Pancreas (tissue), 10 donors: Measurements from ENCODE around the gene FMNL3. TPM values are rescaled to one million over a fixed set of nuclear protein-coding genes. Genes with fewer than 3 reads are reported as not detected.

Source experiments
- ATAC-seq, 4 donors: fragments of 200-7000 bp; cut with Tn5 transposase; one replicate each; pipeline versions ENCODE4 v1.8.0 to v1.9.1; 2020; ENCODE audit warnings: mild to moderate bottlenecking in 4 of 4, moderate library complexity in 4 of 4
- DNase-seq, 6 donors: peaks; one replicate each; pipeline ENCODE4 v3.0.0-alpha.2; 2020
- FAIRE-seq: peaks from 2 replicates; lab custom pipeline; 2012; peaks lifted over from hg19 to GRCh38; lab: Jason Lieb, UNC
- H3K27ac ChIP-seq, 4 donors: fragments of 200-600 bp; sonication (generic); 1 replicate in 3 of 4; 2 replicates in 1 of 4; pipeline versions ENCODE4 v1.5.0 to v1.8.0; 2020
- H3K27me3 ChIP-seq, 4 donors: fragments of 200-600 bp; one replicate each; pipeline ENCODE4 v1.8.0; 2021
- H3K36me3 ChIP-seq, 3 donors: fragments of 200-600 bp; sonication (generic) in 1 of 3; one replicate each; pipeline versions ENCODE4 v1.5.0 to v1.8.0; 2020 to 2021
- H3K4me1 ChIP-seq, 3 donors: fragments of 200-600 bp; one replicate each; pipeline ENCODE4 v1.8.0; 2021
- H3K4me3 ChIP-seq, 4 donors: fragments of 200-600 bp; sonication (generic) in 2 of 4; one replicate each; pipeline versions ENCODE4 v1.5.0 to v1.8.0; 2020 to 2021
- H3K9me3 ChIP-seq, 4 donors: fragments of 200-600 bp; one replicate each; pipeline ENCODE4 v1.8.0; 2021
- CTCF ChIP-seq, 4 donors: fragments of 200-600 bp; sonication (generic) in 3 of 4; IDR thresholded peaks; one replicate each; pipeline versions ENCODE4 v1.5.0 to v1.8.0; 2021; ENCODE audit warnings: antibody characterized with exemption in 4 of 4
- WGBS, 2 donors: extraction: QIAGEN DNeasy Blood & Tissue Kit; methylation state at CpG; one replicate each; pipeline ENCODE4 v1.1.7; 2013; 5-methylcytosine and 5-hydroxymethylcytosine counted together
- intact Hi-C, 3 donors: fragments of 100-400 bp; cut with DNase I; formaldehyde crosslinking; loops; one replicate each; pipeline versions ENCODE4 v1.11.1 to v1.14.2; 2022
- polyA plus RNA-seq, 2 donors: library from polyadenylated mRNA; stranded (reverse); fragments of 200-250 nt; gene quantifications; one replicate each; pipeline ENCODE4 v1.2.3, GENCODE V29; 2013
- total RNA-seq, 6 donors: library from RNA; stranded (reverse); fragmentation: NEBNext Ultra II Directional in 4 of 6; extraction: Animal tissue kit (Norgen Biotek cat#: 25700) in 4 of 6; gene quantifications; one replicate each; pipeline versions ENCODE4 v1.2.1 to v1.2.4, GENCODE V29; 2021 to 2023
- donor health status: healthy with polysubstance abuse.
- donor health status: DM: no; HTN: no; CAD: no; lungs with moderate emphysema.
- donor health status: DM: no; HTN: no; CAD: no.
- donor health status: control.
- donor health status: control.
- donor health status: Bipolar disorder and iron deficiency.
- donor health status: DM: yes; HTN: yes; CAD: no.
- donor health status: DM: no; HTN: no; CAD: no.
- donor health status: DM: no; HTN: no; CAD: no.
- donor health status: DM: yes; HTN: yes; CAD: no.

The FMNL3 gene
- total and polyA plus RNA-seq, 8 donors, result 1.8 to 13.5 (median 3.0) TPM

GRCh38 chr12:49632986-49633702, 74.1 kb downstream of the FMNL3 start:
- H3K4me3 ChIP-seq, result no peak overlapping the region
- no peak overlapping the region for H3K27ac ChIP-seq
- H3K9me3 ChIP-seq, result no peaks in the 10 kb centered on the region
- intact Hi-C loops, result no loop called here
- no peak for DNase-seq
- H3K27me3 ChIP-seq, result no peaks in the 10 kb centered on the region
- no peak for TF ChIP-seq CTCF (IDR thresholded peaks at IDR 0.05)
- no peaks in the 10 kb centered on the region for H3K36me3 ChIP-seq
- no peak for FAIRE-seq
- ATAC-seq, result no peak
- H3K4me1 ChIP-seq, result no peaks in the 10 kb centered on the region
- WGBS, 2 donors, result 92 to 94% methylated on average over 7 to 8 of the region's 8 CpGs

- H3K27me3 ChIP-seq, result no peaks in the 10 kb centered on the region
- no peak for TF ChIP-seq CTCF (IDR thresholded peaks at IDR 0.05)
- H3K36me3 ChIP-seq, result no peaks in the 10 kb centered on the region
- no peak overlapping the region for H3K27ac ChIP-seq
- H3K4me3 ChIP-seq, result no peak overlapping the region
- no peaks in the 10 kb centered on the region for H3K9me3 ChIP-seq
- ATAC-seq, result no peak
- no peak for DNase-seq
- no peak for FAIRE-seq
- intact Hi-C loops, result no loop called here
- no peaks in the 10 kb centered on the region for H3K4me1 ChIP-seq
- WGBS, 2 donors, result 90 to 92% methylated on average over 9 of the region's 9 CpGs
Observed at GRCh38 chr12:49632401-49632800, 74.8 kb downstream of the FMNL3 start.

GRCh38 chr12:49631336-49631907, 75.8 kb downstream of the FMNL3 start:
- intact Hi-C loops, result no loop called here
- H3K27me3 ChIP-seq, result no peaks in the 10 kb centered on the region
- no peaks in the 10 kb centered on the region for H3K4me1 ChIP-seq

GRCh38 chr12:49627752-49628360, 79.3 kb downstream of the FMNL3 start:
- TF ChIP-seq CTCF (IDR thresholded peaks at IDR 0.05), result no peak
- intact Hi-C loops, result no loop called here

More at GRCh38 chr12:49631336-49631907, 75.8 kb downstream of the FMNL3 start:
- Histone ChIP-seq H3K27ac (no peak overlapping the region), H3K36me3 (no peaks in the 10 kb centered on the region), H3K9me3 (no peaks in the 10 kb centered on the region), H3K4me3 (no peak overlapping the region)
- WGBS, 2 donors, result 90 to 92% methylated on average over 6 of the region's 6 CpGs
- DNase-seq, result no peak
- no peak for FAIRE-seq
- ATAC-seq, result no peak
- TF ChIP-seq CTCF (IDR thresholded peaks at IDR 0.05), result no peak

More at GRCh38 chr12:49627752-49628360, 79.3 kb downstream of the FMNL3 start:
- WGBS, 2 donors, result 91 to 95% methylated on average over 3 of the region's 3 CpGs
- ATAC-seq (no peak), DNase-seq (no peak), FAIRE-seq (no peak)
- no peak overlapping the region for H3K27ac ChIP-seq
- H3K36me3 ChIP-seq, result no peaks in the 10 kb centered on the region
- H3K9me3 ChIP-seq, result no peaks in the 10 kb centered on the region
- no peak overlapping the region for H3K4me3 ChIP-seq
- H3K4me1 ChIP-seq, result no peaks in the 10 kb centered on the region
- no peaks in the 10 kb centered on the region for H3K27me3 ChIP-seq
